ENCODE measurements around the gene OR10H3. TPM values are rescaled to one million over a fixed set of nuclear protein-coding genes. Genes with fewer than 3 reads are reported as not detected.

OR10H3 gene
- polyA plus RNA-seq, 1 donor from 2014 or later = not detected

DNA sequence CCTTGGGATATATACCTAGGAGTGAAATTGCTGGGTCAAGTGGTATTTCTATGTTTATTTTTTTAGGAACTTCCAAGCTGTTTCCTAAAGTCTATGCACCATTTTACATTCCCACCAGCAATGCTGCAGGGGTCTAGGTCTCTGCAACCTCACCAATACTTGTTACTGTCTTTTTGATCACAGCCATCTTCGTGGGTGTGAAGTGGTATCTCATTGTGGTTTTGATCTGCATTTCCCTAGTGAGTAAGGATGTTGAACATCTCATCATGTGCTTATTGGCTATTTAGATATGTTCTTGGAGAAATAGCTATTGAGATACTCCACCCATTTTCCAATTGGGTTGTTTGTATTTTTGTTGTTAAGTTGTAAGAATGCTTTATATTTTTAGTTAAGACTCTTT is 7.2 kb upstream of the OR10H3 start:
- TF ChIP-seq REST (IDR thresholded peaks at IDR 0.05; ENCODE audit: borderline replicate concordance) = no peak
- TF ChIP-seq SMC3 (conservative IDR thresholded peaks at IDR 0.05; ENCODE audit: poor library complexity) = no peak
- no peak for TF ChIP-seq TAF1 (IDR thresholded peaks at IDR 0.05; ENCODE audit: low read depth)
- TF ChIP-seq EZH2 (IDR thresholded peaks at IDR 0.05; ENCODE audit: borderline replicate concordance, insufficient read depth, low read length, poor library complexity, severe bottlenecking) = no peak
- no peak overlapping the region for H3K9ac ChIP-seq (ENCODE audit: low read length)
- no peaks in the 10 kb centered on the region for H4K20me1 ChIP-seq (ENCODE audit: insufficient read depth)
- no peaks in the 10 kb centered on the region for H3K27me3 ChIP-seq (ENCODE audit: insufficient read depth, low read depth, low read length)
- H3F3A ChIP-seq (ENCODE audit: insufficient read depth, low read length, poor library complexity, severe bottlenecking) = no peaks in the 10 kb centered on the region
- no peak overlapping the region for H3K27ac ChIP-seq (ENCODE audit: low read length)
- H3K36me3 ChIP-seq (ENCODE audit: insufficient read depth, low read length) = no peaks in the 10 kb centered on the region
- H2AFZ ChIP-seq (ENCODE audit: low read depth, low read length) = no peak overlapping the region
- no peaks in the 10 kb centered on the region for H3K79me2 ChIP-seq (replicated peaks; ENCODE audit: insufficient read depth, low read length)
- no peak overlapping the region for H3K4me2 ChIP-seq (ENCODE audit: low read length)
- H3K9me3 ChIP-seq (ENCODE audit: low read length) = no peaks in the 10 kb centered on the region
- no peaks in the 10 kb centered on the region for H3K9me2 ChIP-seq (ENCODE audit: insufficient read depth, low read length)
- H3K4me3 ChIP-seq (ENCODE audit: low read length) = no peak overlapping the region

- no peaks in the 10 kb centered on the region for H4K20me1 ChIP-seq (ENCODE audit: insufficient read depth)
- no peaks in the 10 kb centered on the region for H3K9me2 ChIP-seq (ENCODE audit: insufficient read depth, low read length)
- no peaks in the 10 kb centered on the region for H3K27me3 ChIP-seq (ENCODE audit: insufficient read depth, low read depth, low read length)
- H3K9ac ChIP-seq (ENCODE audit: low read length) = no peak overlapping the region
- H3K4me2 ChIP-seq (ENCODE audit: low read length) = no peak overlapping the region
- no peak overlapping the region for H3K4me3 ChIP-seq (ENCODE audit: low read length)
- H2AFZ ChIP-seq (ENCODE audit: low read depth, low read length) = no peak overlapping the region
- H3K27ac ChIP-seq (ENCODE audit: low read length) = no peak overlapping the region
- H3K36me3 ChIP-seq (ENCODE audit: insufficient read depth, low read length) = no peaks in the 10 kb centered on the region
- no peaks in the 10 kb centered on the region for H3F3A ChIP-seq (ENCODE audit: insufficient read depth, low read length, poor library complexity, severe bottlenecking)
- no peaks in the 10 kb centered on the region for H3K79me2 ChIP-seq (replicated peaks; ENCODE audit: insufficient read depth, low read length)
- no peaks in the 10 kb centered on the region for H3K9me3 ChIP-seq (ENCODE audit: low read length)
- TF ChIP-seq REST (IDR thresholded peaks at IDR 0.05; ENCODE audit: borderline replicate concordance) (no peak), SMC3 (conservative IDR thresholded peaks at IDR 0.05; ENCODE audit: poor library complexity) (no peak), TAF1 (IDR thresholded peaks at IDR 0.05; ENCODE audit: low read depth) (no peak), EP300 (conservative IDR thresholded peaks at IDR 0.05; ENCODE audit: poor library complexity, severe bottlenecking) (no peak), EZH2 (IDR thresholded peaks at IDR 0.05; ENCODE audit: borderline replicate concordance, insufficient read depth, low read length, poor library complexity, severe bottlenecking) (no peak), RAD21 (conservative IDR thresholded peaks at IDR 0.05) (no peak), MXI1 (conservative IDR thresholded peaks at IDR 0.05; ENCODE audit: poor library complexity, severe bottlenecking) (no peak), POLR2AphosphoS5 (IDR thresholded peaks at IDR 0.05) (no peak)
- TF ChIP-seq, protein P1, sequence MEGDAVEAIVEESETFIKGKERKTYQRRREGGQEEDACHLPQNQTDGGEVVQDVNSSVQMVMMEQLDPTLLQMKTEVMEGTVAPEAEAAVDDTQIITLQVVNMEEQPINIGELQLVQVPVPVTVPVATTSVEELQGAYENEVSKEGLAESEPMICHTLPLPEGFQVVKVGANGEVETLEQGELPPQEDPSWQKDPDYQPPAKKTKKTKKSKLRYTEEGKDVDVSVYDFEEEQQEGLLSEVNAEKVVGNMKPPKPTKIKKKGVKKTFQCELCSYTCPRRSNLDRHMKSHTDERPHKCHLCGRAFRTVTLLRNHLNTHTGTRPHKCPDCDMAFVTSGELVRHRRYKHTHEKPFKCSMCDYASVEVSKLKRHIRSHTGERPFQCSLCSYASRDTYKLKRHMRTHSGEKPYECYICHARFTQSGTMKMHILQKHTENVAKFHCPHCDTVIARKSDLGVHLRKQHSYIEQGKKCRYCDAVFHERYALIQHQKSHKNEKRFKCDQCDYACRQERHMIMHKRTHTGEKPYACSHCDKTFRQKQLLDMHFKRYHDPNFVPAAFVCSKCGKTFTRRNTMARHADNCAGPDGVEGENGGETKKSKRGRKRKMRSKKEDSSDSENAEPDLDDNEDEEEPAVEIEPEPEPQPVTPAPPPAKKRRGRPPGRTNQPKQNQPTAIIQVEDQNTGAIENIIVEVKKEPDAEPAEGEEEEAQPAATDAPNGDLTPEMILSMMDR (IDR thresholded peaks at IDR 0.05; ENCODE audit: poor library complexity, severe bottlenecking) = no peak
Measured at GRCh38 chr19:15732388-15732787, 5.4 kb upstream of the OR10H3 start.

Data from neural cell (in vitro differentiated cells).